Measurements from ENCODE around the gene UGT3A2. TPM values are rescaled to one million over a fixed set of nuclear protein-coding genes. Genes with fewer than 3 reads are reported as not detected.

The UGT3A2 gene
- polyA plus RNA-seq, 1 donor (not counting 4 experiments of a cell fraction or from before 2014, with no cell fraction given), result 0.07 TPM

- no peak for FAIRE-seq
- TF ChIP-seq CTCF (optimal IDR thresholded peaks at IDR 0.05 in 1 of 3, IDR thresholded peaks at IDR 0.05 in 1 of 3, conservative IDR thresholded peaks at IDR 0.05 in 1 of 3; ENCODE audit: extremely low read depth in 1 of 3, insufficient read depth in 2 of 3, low read length in 3 of 3), result peak in 1 of 3 experiments; percentile 28
- no peak for TF ChIP-seq EZH2 (IDR thresholded peaks at IDR 0.05; ENCODE audit: low read length)
- DNase-seq (ENCODE audit: low read depth, low spot score), result no peak
- no peaks in the 10 kb centered on the region for H3K9me1 ChIP-seq (ENCODE audit: control insufficient read depth, extremely low read depth, insufficient read depth, low read length)
- no peak overlapping the region for H3K4me3 ChIP-seq (ENCODE audit: control insufficient read depth in 2 of 3, extremely low read depth in 1 of 3, insufficient read depth in 2 of 3, low read depth in 1 of 3, low read length in 3 of 3)
- no peaks in the 10 kb centered on the region for H3K9me3 ChIP-seq (ENCODE audit: control insufficient read depth, low read depth, low read length)
- H4K20me1 ChIP-seq (ENCODE audit: control insufficient read depth, extremely low read depth, insufficient read depth, low read length), result no peaks in the 10 kb centered on the region
- H3K9ac ChIP-seq (ENCODE audit: control insufficient read depth, extremely low read depth, insufficient read depth, low read length), result no peak overlapping the region
- H2AFZ ChIP-seq (ENCODE audit: control insufficient read depth, low read length), result no peak overlapping the region
- H3K27ac ChIP-seq (ENCODE audit: control insufficient read depth, insufficient read depth, low read length), result no peak overlapping the region
- dilution Hi-C loops (cut with MboI; ENCODE audit: extremely low pct_ligation_motif_present, low sequenced_read_pairs), result no loop called here
- H3K4me1 ChIP-seq (ENCODE audit: control insufficient read depth, extremely low read depth, insufficient read depth, low read length), result no peaks in the 10 kb centered on the region
- H3K4me2 ChIP-seq (ENCODE audit: control insufficient read depth, extremely low read depth, insufficient read depth, low read depth, low read length), result no peak overlapping the region
- H3K79me2 ChIP-seq (ENCODE audit: control insufficient read depth, insufficient read depth, low read length), result no peaks in the 10 kb centered on the region
- no peaks in the 10 kb centered on the region for H3K36me3 ChIP-seq (ENCODE audit: control insufficient read depth in 2 of 2, extremely low read depth in 1 of 2, insufficient read depth in 2 of 2, low read length in 2 of 2)
- H3K27me3 ChIP-seq (ENCODE audit: control insufficient read depth, extremely low read depth, insufficient read depth, low read length), result no peaks in the 10 kb centered on the region
Measured at GRCh38 chr5:36041537-36041845, 25.2 kb downstream of the UGT3A2 start.

GRCh38 chr5:36040651-36041536, 25.8 kb downstream of the UGT3A2 start:
- no peaks in the 10 kb centered on the region for H3K9me3 ChIP-seq (ENCODE audit: control insufficient read depth, low read depth, low read length)
- no peaks in the 10 kb centered on the region for H3K27me3 ChIP-seq (ENCODE audit: control insufficient read depth, extremely low read depth, insufficient read depth, low read length)

More at GRCh38 chr5:36040651-36041536, 25.8 kb downstream of the UGT3A2 start:
- Histone ChIP-seq H3K9ac (ENCODE audit: control insufficient read depth, extremely low read depth, insufficient read depth, low read length) (no peak overlapping the region), H3K4me3 (ENCODE audit: control insufficient read depth in 2 of 3, extremely low read depth in 1 of 3, insufficient read depth in 2 of 3, low read depth in 1 of 3, low read length in 3 of 3) (no peak overlapping the region), H3K36me3 (ENCODE audit: control insufficient read depth in 2 of 2, extremely low read depth in 1 of 2, insufficient read depth in 2 of 2, low read length in 2 of 2) (no peaks in the 10 kb centered on the region), H3K4me1 (ENCODE audit: control insufficient read depth, extremely low read depth, insufficient read depth, low read length) (no peaks in the 10 kb centered on the region), H4K20me1 (ENCODE audit: control insufficient read depth, extremely low read depth, insufficient read depth, low read length) (no peaks in the 10 kb centered on the region), H3K4me2 (ENCODE audit: control insufficient read depth, extremely low read depth, insufficient read depth, low read depth, low read length) (no peak overlapping the region), H3K27ac (ENCODE audit: control insufficient read depth, insufficient read depth, low read length) (no peak overlapping the region), H3K9me1 (ENCODE audit: control insufficient read depth, extremely low read depth, insufficient read depth, low read length) (no peaks in the 10 kb centered on the region), H2AFZ (ENCODE audit: control insufficient read depth, low read length) (no peak overlapping the region), H3K79me2 (ENCODE audit: control insufficient read depth, insufficient read depth, low read length) (no peaks in the 10 kb centered on the region)
- dilution Hi-C loops (cut with MboI; ENCODE audit: extremely low pct_ligation_motif_present, low sequenced_read_pairs), result no loop called here
- TF ChIP-seq EZH2 (IDR thresholded peaks at IDR 0.05; ENCODE audit: low read length), result no peak
- no peak for TF ChIP-seq CTCF (optimal IDR thresholded peaks at IDR 0.05 in 1 of 3, IDR thresholded peaks at IDR 0.05 in 1 of 3, conservative IDR thresholded peaks at IDR 0.05 in 1 of 3; ENCODE audit: extremely low read depth in 1 of 3, insufficient read depth in 2 of 3, low read length in 3 of 3)
- DNase-seq (ENCODE audit: low read depth, low spot score) (no peak), FAIRE-seq (no peak)

All from keratinocyte (primary cell).